ENCODE results near the gene IL3.

GRCh38 chr5:132050136-132050535 lies 10.3 kb upstream of the IL3 start:
- no peak for TF ChIP-seq CTCF (IDR thresholded peaks at IDR 0.05)
- TF ChIP-seq EZH2 (IDR thresholded peaks at IDR 0.05; ENCODE audit: borderline replicate concordance, insufficient read depth, low read depth, low read length, poor library complexity, severe bottlenecking), result no peak

Data from B cell (primary cell).